Forelimb muscle (tissue), 1 donor: Measurements from ENCODE around the gene PNPLA7. TPM values are rescaled to one million over a fixed set of nuclear protein-coding genes. Genes with fewer than 3 reads are reported as not detected.
A peak's percentile ranks its signal among the peaks of the same experiment; 100 is the strongest.
"Not testable (repeated sequence)": the region's sequence is repeated elsewhere in the genome, so short reads cannot be mapped to it uniquely, and the experiment has no call there.

Experiments
- DNase-seq: peaks from one replicate; pipeline ENCODE4 v3.0.0-alpha.2; 2013; ENCODE audit warnings: low read depth
- polyA plus RNA-seq: library from polyadenylated mRNA; unstranded; fragments of 120-200 nt; gene quantifications from one replicate; pipeline ENCODE4 v1.2.1, GENCODE V29; 2013; ENCODE audit not compliant: insufficient read length

PNPLA7 gene
- polyA plus RNA-seq = 3.6 TPM

DNA sequence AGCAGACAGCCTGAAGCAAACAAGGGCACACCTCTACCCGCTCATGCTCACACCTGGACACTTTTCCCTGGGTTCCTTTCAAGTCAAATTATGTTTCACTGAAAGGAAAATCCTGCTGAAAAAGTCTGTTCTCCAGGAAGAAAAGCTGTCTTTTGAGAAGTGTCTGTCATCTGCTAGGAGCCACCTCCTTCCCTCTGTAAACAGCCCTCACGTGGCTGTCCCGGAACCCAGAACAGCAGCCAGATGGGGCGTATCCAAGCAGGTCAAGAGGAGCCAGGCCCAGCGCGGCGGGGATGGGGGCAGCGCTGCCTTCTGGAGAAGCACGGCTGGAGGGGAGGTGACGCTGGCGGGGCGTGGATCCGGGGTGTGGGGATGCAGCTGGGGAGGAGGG lies at the start of gene PNPLA7:
Gene PNPLA7 (minus strand): TSS at position 172 of the 391 bp plus-strand sequence. CDS start 205 bp downstream, outside the sequence.
- DNase-seq = peak; percentile 63

DNA sequence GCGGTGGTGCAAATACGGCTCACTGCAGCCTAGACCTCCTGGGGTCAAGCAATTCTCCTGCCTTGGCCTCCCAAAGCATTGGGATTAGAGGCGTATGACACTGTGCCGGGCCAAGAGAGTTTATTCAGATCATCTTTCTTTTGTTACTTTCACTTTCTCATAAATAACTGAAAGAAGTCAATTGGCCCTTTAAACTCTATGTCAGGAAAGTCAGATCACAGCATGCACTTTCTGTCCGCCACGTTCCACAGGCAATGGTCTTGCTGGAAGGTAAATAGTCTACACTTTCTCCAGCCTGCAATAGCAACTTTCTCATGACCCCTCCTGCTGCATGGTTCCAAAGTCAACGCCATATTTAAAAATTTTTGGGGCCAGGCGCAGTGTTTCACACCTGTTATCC lies 48.7 kb upstream of the PNPLA7 start:
- no peak for DNase-seq

DNA sequence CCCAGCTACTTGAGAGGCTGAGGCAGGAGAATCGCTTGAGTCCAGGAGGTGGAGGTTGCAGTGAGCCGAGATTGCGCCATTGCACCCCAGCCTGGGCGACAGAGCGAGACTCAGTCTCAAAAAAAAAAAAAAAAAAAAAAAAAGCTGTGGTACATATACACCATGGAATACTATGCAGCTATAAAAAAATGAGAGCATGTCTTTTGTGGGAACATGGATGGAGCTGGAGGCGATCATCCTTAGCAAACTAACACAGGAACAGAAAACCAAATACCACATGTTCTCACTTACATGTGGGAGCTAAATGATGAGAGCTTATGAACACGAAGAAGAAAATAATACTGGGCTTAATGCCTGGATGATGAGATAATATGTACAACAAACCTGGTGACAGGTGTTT lies 46.4 kb upstream of the PNPLA7 start:
- not testable (repeated sequence) for DNase-seq

DNA sequence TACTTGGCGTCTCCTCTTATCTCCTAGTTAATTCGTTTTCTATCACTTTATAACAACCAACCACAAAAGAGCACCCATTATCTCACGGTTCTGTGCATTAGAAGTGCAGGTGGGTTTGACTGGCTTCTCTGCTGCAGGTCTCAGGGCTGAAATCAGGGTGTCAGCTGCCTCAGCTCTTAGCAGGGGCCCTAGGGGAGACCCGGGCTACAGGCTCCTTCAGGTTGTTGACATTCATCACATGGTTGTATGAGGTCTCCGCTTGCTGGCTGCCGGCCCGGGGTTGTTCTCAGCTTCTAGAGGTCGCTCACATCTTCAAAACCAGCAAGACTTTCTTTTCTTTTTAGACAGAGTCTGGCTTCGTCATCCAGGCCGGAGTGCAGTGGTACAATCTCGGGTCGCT lies 43.0 kb upstream of the PNPLA7 start:
- DNase-seq = no peak

DNA sequence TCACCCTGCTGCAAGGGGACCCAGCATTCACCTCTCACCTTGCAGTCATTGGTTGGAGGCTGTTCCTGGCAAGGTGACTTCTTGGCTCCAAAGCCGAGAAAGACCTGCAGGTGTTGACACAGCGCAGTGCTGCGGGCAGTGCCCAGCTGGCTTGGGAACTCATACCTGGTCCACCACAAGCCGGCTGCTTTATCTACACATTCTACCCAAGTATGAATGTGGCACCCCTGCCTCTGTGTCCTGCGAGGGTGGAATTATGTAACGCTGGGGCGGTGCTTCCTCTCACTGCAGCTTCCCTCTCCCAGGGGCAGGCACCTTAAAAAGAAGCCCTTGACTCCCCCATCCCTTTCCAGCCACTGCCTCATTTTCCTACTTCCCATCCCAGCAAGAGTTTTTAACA lies 42.6 kb upstream of the PNPLA7 start:
- DNase-seq = no peak

DNA sequence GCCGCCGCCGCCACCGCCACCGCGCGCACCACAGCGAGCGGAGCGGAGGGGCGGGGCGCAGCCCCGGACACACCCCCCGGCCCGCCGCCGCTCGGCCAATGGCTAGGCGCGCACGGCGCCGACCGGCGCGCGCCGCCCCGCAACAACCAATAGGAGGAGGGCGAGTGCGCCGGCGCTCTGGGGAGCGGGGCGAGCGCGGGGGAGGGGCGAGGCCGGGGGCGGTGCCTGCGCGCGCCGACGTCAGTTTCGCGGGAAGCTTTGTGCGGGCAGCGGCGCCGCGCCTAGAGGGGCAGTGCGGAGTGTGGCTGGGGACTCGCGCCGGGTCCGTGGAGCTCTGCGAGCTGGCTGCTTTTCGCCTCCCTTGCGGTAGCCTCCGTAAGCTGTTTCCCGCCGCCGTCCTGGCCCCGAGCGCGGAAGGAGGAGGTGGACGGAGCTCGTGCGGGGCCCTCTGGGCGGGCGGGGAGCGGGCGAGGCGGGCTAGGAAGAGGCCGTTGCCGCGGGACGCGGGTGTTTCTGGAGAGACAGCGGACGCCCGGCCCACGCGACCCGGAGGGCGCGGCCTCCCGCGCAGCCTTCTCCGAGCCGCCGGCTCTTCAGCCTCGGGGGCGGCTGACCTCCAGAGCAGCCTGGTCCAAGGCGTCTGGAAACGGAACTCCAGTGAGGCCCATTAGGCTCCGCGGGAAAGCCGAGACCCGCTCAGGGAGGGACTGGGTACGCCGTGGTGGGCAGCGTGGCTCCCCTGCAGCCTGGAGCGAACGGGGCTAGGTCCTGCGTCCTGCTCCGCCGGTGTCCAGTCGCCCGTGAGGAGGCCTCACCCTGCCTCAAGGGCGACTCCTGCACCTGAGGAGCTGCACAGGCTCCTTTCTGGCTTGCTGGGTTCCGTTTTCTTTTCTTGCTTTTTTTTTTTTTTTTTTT lies 40.5 kb upstream of the PNPLA7 start, which contains the start of gene ZMYND19:
Gene ZMYND19 (minus strand): TSS at position 44 of the 915 bp plus-strand sequence. CDS start 249 bp downstream, outside the sequence.
- DNase-seq = peak; percentile 84

DNA sequence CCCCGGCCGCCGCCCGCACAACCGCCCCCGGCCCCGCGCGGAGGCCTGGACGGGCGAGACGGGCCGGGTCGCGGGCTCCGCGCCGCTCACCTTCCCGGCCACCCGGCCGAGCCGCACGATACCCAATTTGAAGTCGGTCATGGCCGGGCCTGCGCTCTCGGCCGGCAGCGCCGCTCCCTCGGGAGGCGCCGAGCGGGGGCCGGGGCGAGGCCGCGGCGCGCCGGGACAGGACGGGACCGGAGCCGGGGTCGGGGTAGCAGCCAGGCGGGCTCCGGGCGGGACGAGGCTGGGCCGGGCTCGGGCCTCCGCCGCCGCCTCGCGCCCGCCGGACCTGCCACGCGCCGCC lies 39.9 kb upstream of the PNPLA7 start:
- no peak for DNase-seq

DNA sequence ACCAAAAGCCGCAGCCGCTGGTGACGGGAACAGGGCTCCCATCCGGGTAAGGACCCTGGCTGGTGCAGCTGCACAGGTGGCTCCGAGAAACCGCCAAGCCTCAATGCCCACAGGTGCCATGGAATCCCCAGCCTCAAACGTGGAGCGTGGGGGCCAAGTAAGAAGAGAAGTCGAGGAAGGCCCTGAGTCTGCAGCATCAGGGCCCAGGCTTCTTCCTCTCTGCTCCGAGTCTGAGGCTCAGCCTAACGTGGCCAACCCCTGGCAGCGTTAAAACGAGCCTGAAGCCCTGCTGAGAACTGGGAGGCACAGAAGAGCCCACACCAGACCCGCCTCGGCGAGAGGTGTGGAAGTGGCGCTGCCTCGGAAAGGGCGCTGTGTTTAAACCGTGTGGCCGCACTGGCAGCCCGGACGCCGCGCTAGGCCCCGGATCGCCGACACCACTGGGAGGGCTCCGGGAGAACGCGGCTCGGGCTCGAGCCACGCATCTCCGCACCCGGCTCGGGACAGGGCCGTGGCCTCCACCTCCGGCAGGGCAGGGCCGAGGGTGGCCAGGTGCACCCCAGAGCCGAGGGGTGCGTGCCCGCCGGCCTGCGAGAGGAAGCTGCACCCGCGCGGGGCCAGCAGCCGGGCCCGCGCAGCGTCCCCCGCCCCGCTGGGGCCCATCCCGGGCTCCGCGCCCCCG lies 39.4 kb upstream of the PNPLA7 start:
- DNase-seq = no peak

DNA sequence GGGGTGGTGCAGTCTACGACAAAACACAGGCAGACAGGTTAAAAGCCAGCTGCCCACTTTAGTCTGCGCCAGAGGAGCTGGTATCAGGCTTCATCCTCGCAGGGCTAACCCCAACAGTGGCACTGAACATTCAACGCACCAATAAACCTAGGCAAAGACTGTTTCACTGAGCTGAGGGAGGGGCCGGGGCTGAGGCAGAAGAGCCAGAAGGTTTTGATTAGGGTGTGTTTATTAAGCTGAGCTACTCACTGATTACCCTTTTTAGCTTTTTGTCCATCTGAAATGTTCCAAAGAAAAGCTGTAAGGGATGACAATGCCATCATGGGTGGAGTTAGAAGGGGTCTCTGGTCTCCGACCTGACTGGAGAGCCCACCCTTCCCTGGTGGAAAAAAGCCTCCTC lies 38.7 kb upstream of the PNPLA7 start:
- no peak for DNase-seq

DNA sequence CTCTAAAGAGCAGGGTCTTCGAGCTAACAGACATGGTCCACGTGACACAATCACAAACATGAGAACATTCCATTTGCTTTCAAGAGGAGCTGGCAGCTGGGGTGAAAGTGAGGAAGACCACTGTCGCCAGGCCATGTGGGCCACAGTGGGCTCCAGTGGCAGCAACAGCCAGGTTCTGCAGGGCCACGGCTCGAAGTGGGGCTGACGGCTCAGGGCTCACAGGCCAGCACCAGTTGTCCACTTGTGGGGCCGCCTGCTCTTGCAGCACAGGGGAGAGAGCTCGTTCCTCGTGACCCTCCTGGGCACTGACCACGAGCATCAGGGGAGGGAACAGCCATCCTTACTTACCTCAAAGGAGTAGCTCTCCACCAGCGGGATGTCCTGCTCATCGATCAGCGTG lies 38.1 kb upstream of the PNPLA7 start:
- no peak for DNase-seq

DNA sequence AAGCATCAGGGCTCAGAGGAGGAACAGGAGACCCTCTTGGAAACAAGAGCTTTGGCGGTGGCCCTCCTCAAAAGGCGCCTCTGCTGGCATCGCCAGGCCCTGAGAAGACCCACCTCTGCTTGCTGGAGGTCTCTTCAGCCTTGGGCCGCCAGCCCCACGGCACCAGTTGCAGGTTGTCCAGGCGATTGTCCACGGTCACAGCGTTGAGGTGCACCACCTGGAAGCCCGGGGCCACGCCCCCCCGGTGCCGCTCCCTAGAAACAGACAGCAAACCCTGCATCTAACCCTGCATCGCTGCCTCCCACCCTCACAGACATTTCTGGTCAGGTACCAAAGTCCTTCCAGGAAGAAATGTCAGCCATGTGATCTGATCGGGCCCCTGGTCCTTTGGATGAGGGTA lies 36.7 kb upstream of the PNPLA7 start:
- no peak for DNase-seq

DNA sequence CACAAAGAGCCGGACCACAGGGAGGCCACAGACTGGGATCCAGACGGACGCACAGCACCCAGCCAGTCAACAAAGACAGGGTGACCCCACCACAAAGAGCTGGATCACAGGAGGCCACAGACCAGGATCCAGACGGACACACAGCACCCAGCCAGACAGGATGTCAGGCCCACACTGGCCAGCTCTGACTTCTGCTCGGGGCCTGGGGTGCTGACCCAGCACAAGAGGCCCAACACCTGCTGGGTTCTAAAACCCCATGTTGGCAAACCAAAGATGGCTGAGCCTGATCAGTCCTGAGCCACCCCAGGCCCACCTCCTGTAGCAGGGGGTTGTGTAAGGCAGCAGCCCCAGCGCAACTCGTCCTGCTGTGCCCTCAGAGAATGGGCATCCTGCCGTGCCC lies 33.8 kb upstream of the PNPLA7 start:
- DNase-seq = no peak

DNA sequence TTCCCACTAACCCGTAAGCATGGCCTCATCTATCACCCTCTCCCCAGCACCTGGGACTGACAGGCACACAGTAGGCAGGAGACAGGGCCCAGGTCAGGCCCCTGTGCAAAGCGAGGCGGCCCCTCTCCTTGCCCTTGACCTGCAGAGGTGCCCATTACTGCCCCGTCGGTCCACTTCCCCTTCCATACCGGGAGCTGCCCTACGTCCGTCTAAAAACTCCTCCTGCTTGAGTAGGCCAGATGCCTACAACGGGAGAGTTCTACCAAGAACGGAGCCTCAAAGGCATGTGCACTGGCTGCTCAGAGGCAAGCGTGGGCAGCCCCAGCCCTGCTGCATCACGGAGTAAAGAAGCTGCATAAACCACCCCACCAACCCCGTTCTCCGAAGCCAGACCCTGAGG lies 33.1 kb upstream of the PNPLA7 start:
- DNase-seq = no peak

DNA sequence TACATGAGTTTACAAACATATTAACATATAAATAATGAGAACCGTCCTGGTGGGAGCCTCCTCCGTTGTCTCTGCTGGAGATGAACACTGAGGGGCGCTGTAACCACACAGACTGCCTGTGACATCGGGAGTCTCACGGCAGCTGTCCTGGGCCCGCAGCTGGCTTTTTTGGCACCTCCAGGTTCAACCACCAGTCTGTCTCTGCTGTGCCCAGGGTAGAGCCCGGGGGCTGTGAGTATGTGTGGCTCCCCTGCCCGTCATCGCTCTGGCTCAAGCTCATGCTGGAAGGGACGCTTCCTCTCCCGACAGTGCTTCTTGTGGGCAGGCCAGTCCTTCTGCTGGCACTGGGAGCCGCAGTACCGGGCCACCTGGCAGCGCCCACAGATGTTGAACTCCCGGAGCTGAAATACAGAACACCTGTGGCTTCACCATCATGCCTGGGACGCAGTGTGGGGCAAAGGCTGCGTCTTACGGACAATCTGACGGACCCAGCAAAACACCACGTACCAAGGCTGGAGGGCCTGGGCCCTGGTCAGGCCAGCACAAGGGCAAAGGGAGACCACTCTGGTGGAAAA lies 32.2 kb upstream of the PNPLA7 start:
- DNase-seq = no peak

DNA sequence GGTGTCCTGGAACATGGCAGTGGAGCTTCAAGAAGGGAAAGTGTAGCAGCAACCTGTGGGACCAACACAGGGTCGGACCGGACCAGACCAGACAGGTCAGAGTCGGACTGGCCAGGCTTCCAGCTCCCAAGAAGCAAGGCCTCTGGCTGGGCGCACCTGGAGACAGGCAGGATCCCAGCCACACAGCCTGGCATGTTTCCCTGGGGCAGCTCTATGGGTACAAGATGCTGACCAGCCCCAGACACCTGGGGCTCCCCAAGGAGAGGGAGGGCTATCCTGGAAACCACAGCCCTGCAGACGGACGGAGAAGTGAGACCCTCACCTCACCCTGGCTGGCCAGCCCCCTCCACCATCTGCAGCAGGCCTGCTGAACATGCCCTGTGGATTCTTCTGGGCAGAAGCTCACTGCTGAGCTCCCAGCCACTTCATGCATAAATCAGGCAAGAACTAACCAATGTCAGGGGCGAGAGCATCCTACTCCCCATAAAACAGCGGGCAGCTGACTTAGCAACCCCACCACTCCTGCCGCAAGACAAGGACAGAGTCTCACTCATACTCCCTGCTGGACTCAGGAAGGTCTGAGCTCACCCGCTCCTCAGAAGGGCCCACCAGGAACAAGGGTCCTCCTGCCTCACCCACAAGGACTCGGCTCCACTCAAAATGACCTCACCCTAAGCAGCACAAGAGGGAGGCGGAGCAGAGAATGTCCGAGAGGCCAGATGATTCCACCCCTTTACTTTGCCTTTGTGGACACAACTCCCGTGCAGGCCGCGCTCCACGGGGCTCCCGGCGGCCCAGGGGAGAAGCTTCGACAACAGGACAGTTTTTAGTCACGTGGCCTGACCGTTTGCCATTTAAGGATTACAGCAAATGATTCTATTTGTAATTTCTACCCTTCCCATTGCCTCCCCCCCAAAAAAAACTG lies 31.4 kb upstream of the PNPLA7 start:
- DNase-seq = no peak

DNA sequence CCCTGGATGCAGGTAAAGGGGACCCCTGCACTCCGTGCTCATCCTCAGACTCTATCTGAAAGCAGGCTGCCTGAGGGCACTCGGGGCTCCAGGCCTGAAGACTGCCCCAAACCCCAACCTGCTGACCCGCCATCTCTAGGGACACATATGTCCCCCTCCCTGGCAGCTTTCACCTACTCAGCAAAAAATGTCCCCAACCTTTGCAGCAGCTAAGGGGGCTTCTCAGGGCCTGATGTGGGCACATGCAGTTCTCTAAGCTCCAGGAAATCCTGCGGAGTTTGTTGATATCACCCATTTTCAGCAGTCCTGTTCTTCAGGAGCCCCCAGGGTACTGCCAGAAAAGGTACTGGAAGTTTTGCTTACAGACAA lies 30.7 kb upstream of the PNPLA7 start:
- no peak for DNase-seq

DNA sequence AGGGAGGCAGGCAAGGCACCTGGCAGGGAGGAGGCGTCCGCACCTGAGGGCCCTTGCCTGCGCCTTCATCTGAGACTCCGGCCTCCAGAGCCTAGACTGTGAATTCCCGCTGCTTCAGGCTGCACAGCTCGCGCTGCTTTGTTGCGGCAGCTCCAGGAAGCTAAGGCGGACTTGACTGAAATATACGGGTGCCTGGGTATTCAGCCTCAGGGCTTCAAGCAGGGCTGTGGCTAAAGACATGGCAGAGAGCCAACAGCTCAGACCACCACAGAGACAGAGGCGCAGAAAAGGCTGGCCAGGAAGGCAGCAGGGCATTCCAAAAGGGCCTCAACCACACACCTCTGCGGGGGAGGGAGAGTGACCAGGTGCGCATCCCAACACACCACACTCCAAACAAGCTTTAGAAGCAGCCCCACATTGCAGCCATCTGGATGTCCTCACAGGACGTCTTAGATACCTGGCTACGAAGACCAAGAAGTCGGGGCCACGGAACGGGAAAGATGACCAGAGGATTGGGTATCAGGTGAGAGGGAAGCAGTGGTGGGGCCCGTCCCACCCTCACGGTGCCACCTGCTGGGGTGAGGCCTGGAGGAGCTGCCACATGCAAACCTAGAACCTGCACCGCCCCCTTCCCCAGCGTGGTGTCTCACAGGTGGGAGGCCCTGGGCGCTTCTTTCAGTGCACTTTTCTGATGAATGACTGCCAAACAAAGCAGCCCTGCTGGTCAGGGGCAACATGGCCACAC lies 30.2 kb upstream of the PNPLA7 start:
- DNase-seq = no peak

DNA sequence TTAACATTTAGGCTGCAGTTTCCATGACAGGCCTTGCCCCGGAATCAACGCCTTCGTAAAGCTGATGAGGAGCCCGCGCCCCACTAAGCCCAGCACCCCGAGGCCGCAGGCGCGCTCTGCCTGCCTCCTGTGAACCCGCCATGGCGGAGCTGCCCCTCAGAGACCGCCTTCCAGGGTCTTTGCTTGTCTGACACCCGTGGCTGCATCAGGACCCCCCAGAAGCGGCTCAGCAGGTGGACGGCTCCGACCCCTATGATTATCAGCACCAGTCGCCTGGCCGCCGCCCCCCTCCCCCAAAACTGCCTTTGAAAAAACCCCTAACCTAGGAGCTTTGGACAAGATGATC lies 29.0 kb upstream of the PNPLA7 start:
- no peak for DNase-seq

DNA sequence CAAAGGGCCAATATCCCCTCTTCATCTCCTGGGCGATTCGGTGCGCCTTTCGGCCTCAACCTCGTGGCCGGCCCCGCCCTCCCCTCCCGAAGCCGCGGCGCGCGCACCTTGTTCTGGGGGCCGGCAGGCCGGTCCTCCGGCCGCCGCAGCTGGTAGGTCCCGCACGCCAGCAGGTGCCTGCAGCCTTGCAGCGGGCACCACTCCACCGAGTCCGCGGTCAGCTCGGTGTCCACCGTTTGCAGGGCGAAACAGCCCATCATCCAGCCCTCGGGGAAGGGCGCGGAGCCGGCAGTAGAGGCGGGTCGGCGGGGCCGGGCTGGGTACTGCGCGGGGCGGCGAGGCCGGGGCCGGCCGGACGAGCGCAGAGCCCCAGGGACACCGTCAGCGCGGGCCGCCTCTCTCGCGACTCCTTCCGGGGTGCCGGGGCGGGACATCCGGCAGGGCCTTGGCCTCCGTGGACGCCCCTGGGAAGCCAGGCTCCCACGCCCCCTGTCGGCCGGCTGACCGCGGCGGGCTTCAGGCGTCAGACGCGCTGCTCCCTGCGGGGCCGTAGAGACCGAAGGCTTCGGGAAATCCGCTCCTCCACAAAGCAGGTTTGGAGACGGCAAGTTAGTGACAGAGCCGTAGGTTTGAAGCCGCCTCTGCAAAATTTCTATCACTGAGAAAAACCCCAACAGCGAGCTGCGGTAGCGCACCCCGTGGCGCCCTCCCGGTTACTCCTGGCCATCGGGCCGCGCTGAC lies 28.5 kb upstream of the PNPLA7 start, which contains the start of gene DPH7:
Gene DPH7 (minus strand): TSS at position 408 of the 741 bp plus-strand sequence. CDS start 148 bp downstream, at position 260.
- DNase-seq = peak; percentile 56
